Mononuclear cell (primary cell): Measurements from ENCODE around the gene PRR29. TPM values are rescaled to one million over a fixed set of nuclear protein-coding genes. Genes with fewer than 3 reads are reported as not detected.

Experiments
- total RNA-seq: library from RNA; depleted of rRNA; stranded (reverse); fragments of >200 nt; gene quantifications from one replicate; pipeline ENCODE4 v1.2.3, GENCODE V29; 2012

The PRR29 gene
- total RNA-seq, 1 donor, result 0.21 TPM

Other genes starting within 250 kb of the PRR29 start
- 38.9 TPM for gene CCDC47, start 224.8 kb upstream of the PRR29 start, total RNA-seq
- 112 TPM for gene DDX42, start 224.2 kb upstream of the PRR29 start, total RNA-seq
- gene PSMC5, start 170.9 kb upstream of the PRR29 start, total RNA-seq, result 15.3 TPM
- gene FTSJ3, start 170.7 kb upstream of the PRR29 start, total RNA-seq, result 13.2 TPM
- 56.0 TPM for gene SMARCD2, start 155.7 kb upstream of the PRR29 start, total RNA-seq
- gene CSH2, start 124.7 kb upstream of the PRR29 start, total RNA-seq, result 0.10 TPM
- not detected for gene GH2, start 116.4 kb upstream of the PRR29 start, total RNA-seq
- not detected for gene CSH1, start 101.8 kb upstream of the PRR29 start, total RNA-seq
- not detected for gene CSHL1, start 87.1 kb upstream of the PRR29 start, total RNA-seq
- gene GH1, start 79.5 kb upstream of the PRR29 start, total RNA-seq, result not detected
- gene CD79B, start 66.0 kb upstream of the PRR29 start, total RNA-seq, result 26.0 TPM
- under 0.01 TPM for gene SCN4A, start 25.4 kb upstream of the PRR29 start, total RNA-seq
- 40.1 TPM for gene ICAM2, start 22.3 kb downstream of the PRR29 start, total RNA-seq
- 62.8 TPM for gene ERN1, start 131.8 kb downstream of the PRR29 start, total RNA-seq